NCI-H524 (cell line): ENCODE data around the gene TTLL10.
"Not testable (repeated sequence)": the region's sequence is repeated elsewhere in the genome, so short reads cannot be mapped to it uniquely, and the experiment has no call there.

Experiments used
- DNase-seq, 2 experiments: peaks; one replicate each; lab custom pipeline; 2025; lab: John Stamatoyannopoulos, UW

Gene TTLL10

GRCh38 chr1:1141911-1142250 lies 31.8 kb upstream of the TTLL10 start:
- DNase-seq: no peak

GRCh38 chr1:1142352-1142751 lies 31.3 kb upstream of the TTLL10 start:
- DNase-seq: not testable (repeated sequence)

GRCh38 chr1:1142844-1143243 lies 30.8 kb upstream of the TTLL10 start:
- no peak for DNase-seq

GRCh38 chr1:1143636-1144035 lies 30.0 kb upstream of the TTLL10 start:
- DNase-seq: no peak

- no peak for DNase-seq
Observed at GRCh38 chr1:1144122-1144842, 29.4 kb upstream of the TTLL10 start.

- DNase-seq: no peak
Observed at GRCh38 chr1:1144843-1145546, 28.7 kb upstream of the TTLL10 start.

- DNase-seq: no peak
Observed at GRCh38 chr1:1145547-1145914, 28.1 kb upstream of the TTLL10 start.

GRCh38 chr1:1146026-1146425 lies 27.7 kb upstream of the TTLL10 start:
- DNase-seq: no peak

GRCh38 chr1:1146596-1146995 lies 27.1 kb upstream of the TTLL10 start:
- no peak for DNase-seq

GRCh38 chr1:1148061-1148460 lies 25.6 kb upstream of the TTLL10 start:
- DNase-seq: no peak

GRCh38 chr1:1148569-1148968 lies 25.1 kb upstream of the TTLL10 start:
- no peak for DNase-seq

- no peak for DNase-seq
Observed at GRCh38 chr1:1149416-1149815, 24.3 kb upstream of the TTLL10 start.

- no peak for DNase-seq
Observed at GRCh38 chr1:1150100-1150499, 23.6 kb upstream of the TTLL10 start.

- DNase-seq: no peak
Observed at GRCh38 chr1:1151306-1151705, 22.4 kb upstream of the TTLL10 start.

GRCh38 chr1:1152431-1152830 lies 21.2 kb upstream of the TTLL10 start:
- not testable (repeated sequence) for DNase-seq

- DNase-seq: not testable (repeated sequence)
Observed at GRCh38 chr1:1153215-1153614, 20.5 kb upstream of the TTLL10 start.

GRCh38 chr1:1153874-1154273 lies 19.8 kb upstream of the TTLL10 start:
- DNase-seq: no peak

GRCh38 chr1:1155258-1155657 lies 18.4 kb upstream of the TTLL10 start:
- DNase-seq: no peak

GRCh38 chr1:1156140-1157032 lies 17.3 kb upstream of the TTLL10 start:
- no peak for DNase-seq

- no peak for DNase-seq
Observed at GRCh38 chr1:1157033-1157365, 16.7 kb upstream of the TTLL10 start.

- no peak for DNase-seq
Observed at GRCh38 chr1:1157426-1157913, 16.2 kb upstream of the TTLL10 start.

- no peak for DNase-seq
Observed at GRCh38 chr1:1157914-1158710, 15.6 kb upstream of the TTLL10 start.
